ENCODE results near the gene TCF12.

The TCF12 gene

GRCh38 chr15:56918046-56918938 is at the start of gene TCF12:
Gene TCF12, plus strand, starts transcription at chr15:56918644. Its CDS starts 1,270 bp downstream, at chr15:56919914.
- peak; percentile 94 for DNase-seq (ENCODE audit: low read depth)

DNA sequence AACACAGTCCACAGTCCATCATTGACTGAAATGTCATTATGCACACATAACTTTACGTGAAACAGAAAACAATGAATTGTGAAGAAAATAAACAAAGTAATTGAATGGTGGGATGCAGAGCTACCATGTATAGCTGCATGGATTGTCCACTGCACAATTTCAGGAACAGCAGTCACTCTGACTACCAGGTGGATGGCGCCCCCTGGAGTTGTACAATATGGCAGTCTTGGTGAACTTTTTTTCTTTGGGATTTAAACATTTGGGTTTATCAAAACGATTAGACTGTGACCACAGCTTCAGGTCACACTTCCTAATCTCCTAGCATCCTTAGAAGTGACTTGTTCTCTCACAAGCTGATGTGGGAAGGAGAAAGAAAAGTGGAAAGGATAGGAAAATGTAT is 48.9 kb upstream of the TCF12 start:
- peak; percentile 48 for DNase-seq (ENCODE audit: low read depth)

- DNase-seq (ENCODE audit: low read depth), result peak; percentile 77
Observed at GRCh38 chr15:56871185-56871584, 47.3 kb upstream of the TCF12 start.

- no peak for DNase-seq (ENCODE audit: low read depth)
Observed at GRCh38 chr15:56871867-56872266, 46.6 kb upstream of the TCF12 start.

GRCh38 chr15:56877255-56877970 is 41.0 kb upstream of the TCF12 start:
- no peak for DNase-seq (ENCODE audit: low read depth)

DNA sequence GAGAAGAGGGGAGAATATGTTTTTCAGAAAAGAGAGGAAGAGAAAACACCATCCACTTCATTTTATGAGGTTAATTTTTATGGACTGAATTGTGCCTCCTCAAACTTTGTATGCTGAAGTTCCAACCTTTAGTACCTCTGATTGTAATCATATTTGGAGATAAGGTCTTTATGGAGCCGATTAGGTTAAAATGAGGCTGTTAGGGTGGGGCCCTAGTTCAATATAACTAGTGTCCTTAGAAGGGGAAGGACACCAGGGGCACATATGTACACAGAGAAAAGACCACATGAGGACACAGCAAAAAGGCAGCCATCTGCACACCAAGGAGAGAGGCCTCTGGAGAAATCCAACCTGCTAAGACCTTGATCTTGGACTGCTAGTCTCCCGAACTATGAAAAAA is 38.9 kb upstream of the TCF12 start:
- DNase-seq (ENCODE audit: low read depth), result no peak

DNA sequence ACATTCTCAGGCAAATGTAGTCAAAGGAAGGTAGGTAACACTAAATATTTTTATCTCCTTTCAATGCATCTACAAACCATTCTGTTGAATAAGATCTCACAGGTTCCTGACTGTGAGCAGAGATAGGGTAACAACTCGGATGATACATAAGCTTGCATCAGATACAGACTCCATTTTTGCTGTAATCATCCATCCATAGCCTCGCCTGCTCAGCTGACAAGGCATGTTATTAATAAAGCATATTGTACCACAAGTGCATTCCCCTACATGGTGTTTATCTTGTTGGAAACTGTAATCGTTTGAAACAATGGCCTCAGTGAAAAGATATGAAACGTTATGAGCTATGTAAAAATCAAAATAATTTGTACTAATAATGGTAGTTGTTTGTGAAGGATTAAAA is 35.4 kb upstream of the TCF12 start:
- no peak for DNase-seq (ENCODE audit: low read depth)

DNA sequence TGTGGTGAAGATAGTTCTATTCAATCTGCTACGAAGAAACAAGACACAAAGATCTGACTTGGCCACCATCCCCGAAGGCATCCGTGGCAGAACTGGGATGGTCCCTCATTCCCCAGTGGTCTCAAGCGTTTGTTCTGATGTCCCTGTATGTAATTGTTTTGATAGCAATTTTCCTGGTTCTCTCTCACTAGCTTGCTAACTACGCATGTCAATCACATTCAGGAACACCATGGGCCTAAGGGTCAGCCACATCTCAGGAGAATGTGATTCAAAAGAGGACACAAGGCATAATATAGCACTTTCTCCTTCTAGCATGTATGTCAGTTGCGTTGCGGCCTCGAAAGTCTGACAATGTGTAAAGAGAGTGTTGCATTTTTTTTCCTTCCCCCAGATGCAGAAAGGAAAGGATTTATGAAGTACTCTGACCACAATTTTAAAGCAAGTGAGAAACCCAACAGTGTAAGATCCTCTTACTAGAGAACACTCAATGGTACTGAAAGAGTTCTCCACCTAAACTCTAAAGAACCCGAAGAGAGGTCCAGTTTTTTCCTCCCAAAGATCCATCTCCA is 32.0 kb upstream of the TCF12 start:
- DNase-seq (ENCODE audit: low read depth), result no peak

DNA sequence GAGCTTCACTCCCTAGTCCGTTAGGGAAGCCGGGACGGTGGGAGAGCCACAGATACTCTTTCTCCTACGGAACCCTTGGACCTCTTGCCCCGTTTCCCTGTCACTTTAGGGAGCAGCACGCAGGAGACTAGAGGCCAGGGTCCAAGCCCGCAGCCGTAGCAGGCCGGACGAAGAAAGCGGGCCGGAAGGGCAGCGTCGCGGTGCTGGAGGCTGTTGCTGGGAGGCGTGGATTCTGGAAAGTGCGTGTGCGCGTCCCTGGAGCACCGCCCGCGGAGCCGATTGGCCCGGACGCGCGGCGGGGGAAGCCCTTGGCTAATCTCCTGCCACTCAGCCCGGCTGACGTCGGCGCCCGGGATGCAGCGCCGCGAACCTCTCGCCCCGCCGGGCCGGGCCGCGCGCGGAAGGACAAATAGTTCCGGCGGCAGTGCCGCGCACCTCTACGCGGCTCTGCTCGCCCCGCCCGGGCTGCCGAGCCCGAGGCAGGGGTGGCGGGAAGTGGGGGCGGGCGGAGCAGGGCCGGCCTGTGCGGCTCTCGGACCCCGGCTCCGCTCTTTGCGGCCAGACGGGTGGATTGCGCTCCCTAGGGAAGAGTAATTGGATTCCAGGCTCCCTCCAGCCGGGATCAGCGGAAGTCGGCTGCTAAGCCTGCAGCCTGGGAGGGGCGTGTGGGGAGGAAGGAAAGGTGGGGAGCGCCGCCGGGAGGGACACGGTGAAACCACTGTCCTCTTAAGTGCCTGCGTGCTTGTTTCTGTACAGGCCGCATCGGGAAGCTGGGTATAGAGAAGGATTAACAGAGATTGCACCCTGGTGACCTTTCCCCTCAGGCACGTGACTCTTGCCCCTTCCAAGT is 31.3 kb upstream of the TCF12 start:
- peak; percentile 95 for DNase-seq (ENCODE audit: low read depth)

DNA sequence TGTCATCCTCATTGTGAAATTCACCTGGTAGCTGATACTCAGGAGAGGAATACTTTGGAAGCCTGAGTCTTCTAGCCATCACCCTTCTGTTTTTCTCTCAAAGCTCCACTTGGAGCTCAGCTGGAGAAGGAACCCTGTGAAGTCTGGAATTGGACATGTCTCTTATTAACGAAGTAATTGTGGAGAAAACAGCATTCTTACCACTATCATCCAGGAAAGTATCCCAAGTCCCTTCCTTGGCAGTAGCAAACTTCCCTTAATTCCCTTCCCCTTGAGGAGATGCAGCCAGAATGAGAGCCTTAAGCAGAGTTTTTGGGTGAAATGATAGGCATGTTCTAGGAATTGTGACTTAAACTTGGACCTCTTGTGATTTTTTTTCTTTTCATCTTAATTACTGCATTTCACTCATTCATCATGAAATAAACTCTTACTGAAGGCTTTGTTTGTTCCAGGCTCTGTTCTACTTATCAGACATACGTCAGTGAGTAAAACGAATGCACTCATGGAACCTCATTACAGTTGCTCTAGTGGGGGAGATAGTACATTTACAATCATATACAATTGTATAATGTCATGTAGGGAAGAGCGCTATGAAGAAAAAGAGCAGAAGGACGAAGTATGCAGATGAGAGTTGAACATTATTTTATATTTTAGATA is 30.5 kb upstream of the TCF12 start:
- DNase-seq (ENCODE audit: low read depth), result no peak

DNA sequence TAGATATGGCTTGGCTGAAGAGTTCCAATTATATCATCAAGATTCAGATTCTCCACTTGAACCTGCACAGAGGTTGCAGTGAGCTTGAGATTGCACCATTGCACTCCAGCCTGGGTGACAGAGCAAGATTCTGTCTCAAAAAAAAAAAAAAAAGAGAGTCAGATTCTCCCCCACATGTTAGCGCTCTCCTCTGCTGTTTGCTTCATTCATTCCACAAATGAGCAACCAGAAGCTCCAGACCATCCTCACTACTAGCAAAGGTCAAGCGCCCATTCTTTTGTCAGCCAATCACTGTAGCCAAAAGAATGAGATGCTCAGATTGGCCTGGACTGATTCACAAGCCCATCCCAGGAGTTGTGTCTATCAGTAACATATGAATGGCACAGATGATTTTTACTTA is 28.4 kb upstream of the TCF12 start:
- DNase-seq (ENCODE audit: low read depth), result no peak

DNA sequence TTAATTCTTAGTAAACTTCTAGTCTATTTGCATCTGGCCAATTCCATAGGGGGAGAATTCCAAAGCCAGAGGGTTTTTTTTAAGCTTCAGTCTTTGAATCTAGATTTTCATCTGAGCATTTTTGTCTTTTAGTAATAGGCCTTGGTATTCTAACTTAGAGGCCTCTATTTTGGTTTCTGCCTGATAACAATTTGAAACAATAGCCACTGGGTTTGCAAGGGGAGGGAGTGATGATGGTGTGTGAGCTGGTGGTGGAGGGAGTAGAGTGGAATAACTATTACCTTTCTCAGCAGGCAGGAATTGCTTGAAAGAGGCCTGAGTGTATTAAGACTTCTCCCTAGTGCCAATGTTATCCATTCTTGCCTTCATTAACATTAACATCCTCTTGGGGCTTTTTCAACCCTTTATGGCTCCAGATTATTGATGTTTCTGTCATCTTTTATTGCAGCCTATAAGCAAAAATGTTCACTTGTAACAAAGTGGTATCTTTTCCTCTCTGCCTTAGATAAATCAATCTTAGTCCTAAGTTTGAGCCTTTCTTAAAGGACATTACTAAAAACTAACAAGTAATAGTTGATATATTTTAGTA is 26.5 kb upstream of the TCF12 start:
- DNase-seq (ENCODE audit: low read depth), result no peak

- no peak for DNase-seq (ENCODE audit: low read depth)
Observed at GRCh38 chr15:56892659-56893363, 25.6 kb upstream of the TCF12 start.

- DNase-seq (ENCODE audit: low read depth), result no peak
Observed at GRCh38 chr15:56893364-56893678, 25.1 kb upstream of the TCF12 start.

- DNase-seq (ENCODE audit: low read depth), result no peak
Observed at GRCh38 chr15:56894601-56895000, 23.8 kb upstream of the TCF12 start.

GRCh38 chr15:56901931-56902330 is 16.5 kb upstream of the TCF12 start:
- no peak for DNase-seq (ENCODE audit: low read depth)

DNA sequence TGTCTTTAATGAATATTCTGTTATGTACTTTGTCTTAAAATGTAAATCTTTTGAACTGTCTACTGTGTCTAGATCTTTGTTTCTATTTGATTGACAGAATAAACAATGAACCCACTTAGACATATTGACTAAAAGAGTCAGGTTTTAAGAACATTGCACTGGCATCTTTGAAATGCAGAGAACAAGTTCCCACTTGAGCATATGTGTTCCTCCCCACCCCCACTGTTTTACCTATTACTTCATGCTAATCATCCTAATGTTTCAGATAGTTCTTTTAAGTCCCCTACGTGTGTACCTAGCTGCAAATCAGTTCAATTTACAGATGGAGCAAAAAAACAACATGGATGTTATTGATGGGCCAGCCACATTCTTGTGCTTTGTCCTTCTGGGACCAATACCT is 11.7 kb upstream of the TCF12 start:
- DNase-seq (ENCODE audit: low read depth), result no peak

GRCh38 chr15:56910801-56911200 is 7.6 kb upstream of the TCF12 start:
- no peak for DNase-seq (ENCODE audit: low read depth)

GRCh38 chr15:56913241-56913640 is 5.2 kb upstream of the TCF12 start:
- no peak for DNase-seq (ENCODE audit: low read depth)

DNA sequence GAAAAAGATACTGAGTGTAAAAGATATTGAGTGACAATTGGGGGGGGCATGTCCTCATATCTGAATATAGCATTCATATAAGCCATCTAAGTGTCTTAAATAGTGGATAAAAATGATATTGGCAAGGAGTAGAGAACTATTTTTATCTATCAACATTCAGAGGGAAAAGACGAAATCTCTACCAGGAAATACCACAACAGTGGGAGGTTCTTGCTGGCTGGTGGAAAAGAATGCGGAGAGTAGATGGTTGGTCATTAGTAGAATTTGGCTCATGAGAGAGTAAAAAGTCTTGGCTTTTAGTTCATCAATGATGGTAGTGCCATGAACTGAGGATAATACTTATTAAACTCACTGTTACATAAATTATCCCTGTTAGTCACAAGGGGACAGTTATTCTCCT is 4.8 kb upstream of the TCF12 start:
- DNase-seq (ENCODE audit: low read depth), result peak; percentile 64

DNA sequence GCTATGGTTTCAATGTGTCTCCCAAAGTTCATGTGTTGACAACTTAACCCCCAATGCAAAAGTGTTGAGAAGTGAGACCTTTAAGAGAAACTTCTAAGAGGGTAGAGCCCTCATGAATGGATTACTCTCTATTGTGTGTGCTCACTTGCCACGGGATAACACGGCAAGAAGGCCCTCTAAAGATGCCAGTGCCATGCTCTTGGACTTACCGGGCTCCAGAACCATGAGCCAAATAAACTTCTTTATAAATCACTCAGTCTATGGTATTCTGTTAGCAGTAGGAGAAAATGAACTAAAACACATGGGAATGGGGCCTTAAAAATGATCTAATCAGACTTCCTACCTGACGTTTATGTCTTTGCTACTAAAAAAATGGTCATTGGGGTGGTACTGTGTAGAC is 2.6 kb upstream of the TCF12 start:
- no peak for DNase-seq (ENCODE audit: low read depth)

Data from EH (cell line).